NT2/D1 (cell line): ENCODE measurements around the gene STX19.

Source experiments
- DNase-seq: peaks from one replicate; pipeline ENCODE4 v3.0.0-alpha.2; 2011; ENCODE audit warnings: low read depth, low spot score
- H3K27me3 ChIP-seq: 2 replicates; pipeline ENCODE4 v1.6.0; 2011; ENCODE audit warnings: mild to moderate bottlenecking; ENCODE audit not compliant: insufficient read length, insufficient read depth
- H3K36me3 ChIP-seq: 2 replicates; pipeline ENCODE4 v1.6.1; 2011; ENCODE audit warnings: mild to moderate bottlenecking, low read length, mixed read lengths; ENCODE audit not compliant: insufficient read depth, insufficient read length
- H3K4me1 ChIP-seq: 2 replicates; pipeline ENCODE4 v1.5.1; 2011; ENCODE audit not compliant: insufficient read depth, insufficient read length
- H3K4me3 ChIP-seq: 2 replicates; pipeline ENCODE4 v1.5.1; 2011; ENCODE audit warnings: low read depth; ENCODE audit not compliant: insufficient read length
- H3K9ac ChIP-seq: 2 replicates; pipeline ENCODE4 v1.6.0; 2011; ENCODE audit warnings: low read depth; ENCODE audit not compliant: insufficient read length
- H3K9me3 ChIP-seq: 2 replicates; pipeline ENCODE4 v1.5.1; 2011; ENCODE audit warnings: mild to moderate bottlenecking, low read length; ENCODE audit not compliant: insufficient read depth
- SUZ12 ChIP-seq: IDR thresholded peaks from 2 replicates; pipeline ENCODE4 v1.6.1; 2011; ENCODE audit not compliant: insufficient read length, insufficient read depth; ENCODE audit errors: extremely low read depth
- YY1 ChIP-seq: IDR thresholded peaks from 2 replicates; pipeline ENCODE4 v1.6.1; 2011; ENCODE audit not compliant: insufficient read length, insufficient read depth
- ZNF274 ChIP-seq: IDR thresholded peaks from 2 replicates; pipeline ENCODE4 v1.6.1; 2011; ENCODE audit warnings: mild to moderate bottlenecking, low read depth, low read length

Gene STX19

GRCh38 chr3:94028093-94028837, at the start of gene STX19:
STX19 (minus strand) TSS chr3:94028597; CDS start chr3:94015269, 13,328 bp downstream.
- Histone ChIP-seq H3K27me3 (no peaks in the 10 kb centered on the region), H3K4me1 (no peaks in the 10 kb centered on the region), H3K4me3 (no peak within 1 kb of the TSS), H3K9ac (no peak within 1 kb of the TSS), H3K36me3 (no peaks in the 10 kb centered on the region), H3K9me3 (no peaks in the 10 kb centered on the region)
- no peak for DNase-seq
- TF ChIP-seq ZNF274 (no peak), YY1 (no peak), SUZ12 (no peak)

- TF ChIP-seq SUZ12: no peak
- TF ChIP-seq YY1: no peak
- TF ChIP-seq ZNF274: no peak
- DNase-seq: no peak
- H3K4me3 ChIP-seq: no peak overlapping the region
- no peak overlapping the region for H3K9ac ChIP-seq
- peaks cover 3% of the 10 kb centered on the region for H3K4me1 ChIP-seq
- H3K36me3 ChIP-seq: peaks cover 19% of the 10 kb centered on the region
- H3K9me3 ChIP-seq: no peaks in the 10 kb centered on the region
- no peaks in the 10 kb centered on the region for H3K27me3 ChIP-seq
Observed at GRCh38 chr3:94076055-94076454, 47.7 kb upstream of the STX19 start.

GRCh38 chr3:94071713-94072284, 43.4 kb upstream of the STX19 start:
- no peak overlapping the region for H3K9ac ChIP-seq
- DNase-seq: no peak

GRCh38 chr3:94070341-94070911, 42.0 kb upstream of the STX19 start:
- Histone ChIP-seq H3K4me3 (no peak overlapping the region), H3K9me3 (no peaks in the 10 kb centered on the region), H3K9ac (no peak overlapping the region), H3K4me1 (no peaks in the 10 kb centered on the region), H3K27me3 (no peaks in the 10 kb centered on the region), H3K36me3 (peaks cover 27% of the 10 kb centered on the region)
- no peak for DNase-seq
- TF ChIP-seq ZNF274 (no peak), YY1 (no peak), SUZ12 (no peak)

More at GRCh38 chr3:94071713-94072284, 43.4 kb upstream of the STX19 start:
- H3K4me1 ChIP-seq: no peaks in the 10 kb centered on the region
- TF ChIP-seq YY1: no peak
- no peak for TF ChIP-seq ZNF274
- no peak for TF ChIP-seq SUZ12
- H3K4me3 ChIP-seq: no peak overlapping the region
- H3K9me3 ChIP-seq: no peaks in the 10 kb centered on the region
- no peaks in the 10 kb centered on the region for H3K27me3 ChIP-seq
- peaks cover 28% of the 10 kb centered on the region for H3K36me3 ChIP-seq

GRCh38 chr3:94069194-94069813, 40.9 kb upstream of the STX19 start:
- H3K9me3 ChIP-seq: no peaks in the 10 kb centered on the region
- no peak for TF ChIP-seq SUZ12
- no peak for TF ChIP-seq ZNF274
- TF ChIP-seq YY1: no peak
- H3K9ac ChIP-seq: no peak overlapping the region
- no peaks in the 10 kb centered on the region for H3K27me3 ChIP-seq
- H3K4me3 ChIP-seq: no peak overlapping the region
- peaks cover 31% of the 10 kb centered on the region for H3K36me3 ChIP-seq
- DNase-seq: no peak
- no peaks in the 10 kb centered on the region for H3K4me1 ChIP-seq

GRCh38 chr3:94066506-94067500, 38.4 kb upstream of the STX19 start:
- TF ChIP-seq YY1 (no peak), ZNF274 (no peak), SUZ12 (no peak)
- peaks cover 23% of the 10 kb centered on the region for H3K36me3 ChIP-seq
- H3K4me3 ChIP-seq: no peak overlapping the region
- no peaks in the 10 kb centered on the region for H3K4me1 ChIP-seq
- no peaks in the 10 kb centered on the region for H3K27me3 ChIP-seq
- no peak for DNase-seq
- H3K9ac ChIP-seq: no peak overlapping the region
- no peaks in the 10 kb centered on the region for H3K9me3 ChIP-seq
